Measurements from ENCODE around the gene PDS5A. TPM values are rescaled to one million over a fixed set of nuclear protein-coding genes. Genes with fewer than 3 reads are reported as not detected.
"Not testable (repeated sequence)": the region's sequence is repeated elsewhere in the genome, so short reads cannot be mapped to it uniquely, and the experiment has no call there.

The PDS5A gene
- total RNA-seq = 35.1 and 52.8 TPM in 2 replicates

- peak; percentile 92 to 95 for DNase-seq (ENCODE audit: low read depth in 2 of 2)
These were observed at the start of gene PDS5A for GRCh38 chr4:39977489-39978377. Gene PDS5A (minus strand): TSS chr4:39977911. CDS start chr4:39976577, 1,334 bp downstream.

GRCh38 chr4:40024049-40024448 lies 46.3 kb upstream of the PDS5A start:
- not testable (repeated sequence) for DNase-seq (ENCODE audit: low read depth in 2 of 2)

GRCh38 chr4:40021116-40021515 lies 43.4 kb upstream of the PDS5A start:
- not testable (repeated sequence) for DNase-seq (ENCODE audit: low read depth in 2 of 2)

GRCh38 chr4:40020221-40020620 lies 42.5 kb upstream of the PDS5A start:
- DNase-seq (ENCODE audit: low read depth in 2 of 2) = no peak

DNA sequence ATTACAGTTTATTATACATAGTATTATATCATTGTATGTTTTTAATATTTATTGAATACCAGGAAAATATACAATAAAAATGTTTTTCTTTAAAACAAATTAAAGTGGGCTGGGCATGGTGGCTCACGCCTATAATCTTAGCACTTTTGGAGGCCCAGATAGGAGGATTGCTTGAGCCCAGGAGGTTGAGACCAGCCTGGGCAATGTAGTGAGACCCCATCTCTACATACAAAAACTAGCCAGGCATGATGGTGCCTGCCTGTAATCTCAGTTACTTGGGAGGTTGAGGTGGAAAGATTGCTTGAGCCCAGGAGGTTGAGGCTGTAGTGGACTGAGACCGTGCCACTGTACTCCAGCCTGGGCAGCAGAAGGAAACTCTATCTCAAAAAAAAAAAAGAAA lies 38.3 kb upstream of the PDS5A start:
- DNase-seq (ENCODE audit: low read depth in 2 of 2) = no peak

DNA sequence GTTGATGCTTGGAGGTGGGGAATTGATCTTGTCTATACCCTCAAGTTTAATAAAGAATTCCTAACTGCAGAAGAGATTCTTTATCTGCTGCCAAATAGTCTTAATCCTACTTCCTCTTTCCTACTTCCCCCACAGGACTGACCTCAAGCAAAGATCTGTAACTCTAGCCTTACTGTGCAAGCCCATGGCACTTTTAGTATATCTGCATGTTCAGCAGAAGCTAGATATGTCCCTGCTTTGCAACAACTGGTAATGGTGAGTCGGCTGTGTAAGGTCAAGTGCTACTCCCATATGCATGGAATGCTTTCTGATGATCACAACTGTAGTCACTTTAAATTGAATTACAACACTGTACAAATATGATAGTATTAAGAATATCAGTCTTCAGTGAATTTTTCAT lies 26.3 kb upstream of the PDS5A start:
- no peak for DNase-seq (ENCODE audit: low read depth in 2 of 2)

- no peak for DNase-seq (ENCODE audit: low read depth in 2 of 2)
These were observed 23.0 kb upstream of the PDS5A start for GRCh38 chr4:40000711-40001110.

GRCh38 chr4:39998659-39999345 lies 21.1 kb upstream of the PDS5A start:
- DNase-seq (ENCODE audit: low read depth in 2 of 2) = no peak

- DNase-seq (ENCODE audit: low read depth in 2 of 2) = no peak
These were observed 19.1 kb upstream of the PDS5A start for GRCh38 chr4:39996811-39997210.

DNA sequence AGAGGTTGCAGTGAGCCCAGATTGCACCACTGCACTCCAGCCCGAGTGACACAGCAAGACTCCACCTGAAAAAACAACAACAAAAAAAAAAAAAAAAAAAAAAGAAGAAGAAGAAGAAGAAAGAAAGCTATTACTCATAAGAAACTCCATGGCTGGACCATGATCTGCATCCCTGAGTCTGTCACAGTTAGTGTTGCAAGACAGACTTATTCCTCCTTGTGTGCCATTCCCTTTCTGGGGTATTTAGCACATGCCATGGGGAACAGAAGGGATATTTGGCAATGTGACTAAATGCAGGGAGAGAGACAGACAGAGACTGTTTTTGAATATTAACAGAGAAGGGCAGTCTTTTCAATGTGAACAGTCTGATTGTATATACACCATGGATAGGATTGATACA lies 16.7 kb upstream of the PDS5A start:
- no peak for DNase-seq (ENCODE audit: low read depth in 2 of 2)

DNA sequence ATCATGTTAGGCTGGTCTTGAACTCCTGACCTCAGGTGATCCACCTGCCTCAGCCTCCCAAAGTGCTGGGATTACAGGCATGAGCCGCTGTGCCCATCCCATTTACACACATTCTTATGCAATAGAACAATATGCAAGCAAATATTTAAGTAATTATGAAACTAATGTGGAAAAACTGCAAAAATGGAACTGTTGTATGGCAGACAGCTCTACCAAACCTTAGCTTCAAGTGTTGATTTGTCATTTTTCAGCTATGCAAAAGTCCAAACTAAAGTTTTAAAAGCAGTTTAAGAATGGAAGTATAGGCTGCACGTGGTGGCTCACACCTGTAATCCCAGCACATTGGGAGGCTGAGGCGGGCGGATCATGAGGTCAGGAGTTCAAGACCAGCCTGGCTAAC lies 11.7 kb upstream of the PDS5A start:
- DNase-seq (ENCODE audit: low read depth in 2 of 2) = not testable (repeated sequence)

DNA sequence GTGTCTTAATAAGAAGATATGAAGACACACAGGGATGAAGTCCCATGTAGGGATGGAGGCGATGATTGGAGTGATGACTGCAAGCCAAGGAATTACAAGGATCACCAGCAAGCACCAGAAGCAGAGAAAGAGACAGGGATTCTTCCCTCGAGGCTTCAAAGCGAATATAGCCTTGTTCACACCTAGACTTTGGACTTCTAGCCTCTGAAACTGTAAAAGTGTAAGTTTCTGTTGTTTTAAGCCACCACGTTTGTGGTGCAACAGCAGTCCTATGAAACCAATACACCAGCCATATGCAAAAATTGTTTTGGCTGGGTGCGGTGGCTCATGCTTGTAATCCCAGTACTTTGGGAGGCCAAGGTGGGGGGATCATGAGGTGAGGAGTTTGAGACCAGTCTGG lies 9.8 kb upstream of the PDS5A start:
- no peak for DNase-seq (ENCODE audit: low read depth in 2 of 2)

GRCh38 chr4:39978904-39979303 lies 1.2 kb upstream of the PDS5A start:
- DNase-seq (ENCODE audit: low read depth in 2 of 2) = no peak

DNA sequence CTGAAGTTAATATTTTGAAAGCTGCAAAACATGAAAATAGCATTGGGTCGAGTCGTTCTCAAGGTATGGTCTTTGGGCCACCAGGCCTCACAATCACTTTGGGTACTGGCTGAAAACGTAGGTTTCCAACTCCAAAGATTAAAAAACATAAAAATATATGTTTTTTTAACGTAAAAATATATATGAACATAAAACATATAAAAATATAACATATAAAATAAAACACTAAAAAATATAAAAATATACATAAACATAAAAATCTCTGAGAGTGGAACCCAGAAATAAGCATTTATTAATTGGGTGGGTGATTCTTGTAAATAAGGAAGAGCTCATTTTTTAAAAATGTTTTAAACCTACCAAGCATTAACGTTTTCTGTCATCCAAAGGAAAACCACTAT lies 666 bp upstream of the PDS5A start:
- DNase-seq (ENCODE audit: low read depth in 2 of 2) = no peak

DNA sequence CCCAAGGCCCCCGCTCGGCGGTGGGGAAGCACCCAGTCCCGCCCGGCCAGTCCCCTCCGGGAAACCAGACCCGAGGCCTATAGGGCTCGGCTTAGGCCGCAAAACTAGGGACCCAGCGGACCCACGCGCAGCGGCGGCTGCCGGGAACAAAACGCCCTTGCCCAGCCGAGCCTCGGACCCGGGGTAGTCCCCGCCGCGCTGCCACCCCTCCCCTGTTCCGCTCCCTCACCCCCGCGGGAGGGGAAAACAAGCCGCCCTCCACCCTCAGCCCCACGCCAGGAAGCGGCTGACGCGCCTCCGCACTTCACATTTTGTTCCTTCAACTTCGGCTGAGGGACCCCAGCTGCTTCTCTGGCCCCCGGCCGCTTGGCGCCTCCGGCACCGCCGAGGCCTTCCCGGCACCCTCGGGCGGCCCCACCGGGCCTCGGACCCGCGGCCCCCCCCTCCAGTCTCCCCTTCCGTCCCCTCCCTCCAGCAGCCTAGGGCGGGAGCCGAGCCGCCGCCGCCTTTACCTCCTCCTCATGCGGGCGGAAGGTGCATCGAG lies 694 bp downstream of the PDS5A start:
- DNase-seq (ENCODE audit: low read depth in 2 of 2) = peak; percentile 37 to 40

DNA sequence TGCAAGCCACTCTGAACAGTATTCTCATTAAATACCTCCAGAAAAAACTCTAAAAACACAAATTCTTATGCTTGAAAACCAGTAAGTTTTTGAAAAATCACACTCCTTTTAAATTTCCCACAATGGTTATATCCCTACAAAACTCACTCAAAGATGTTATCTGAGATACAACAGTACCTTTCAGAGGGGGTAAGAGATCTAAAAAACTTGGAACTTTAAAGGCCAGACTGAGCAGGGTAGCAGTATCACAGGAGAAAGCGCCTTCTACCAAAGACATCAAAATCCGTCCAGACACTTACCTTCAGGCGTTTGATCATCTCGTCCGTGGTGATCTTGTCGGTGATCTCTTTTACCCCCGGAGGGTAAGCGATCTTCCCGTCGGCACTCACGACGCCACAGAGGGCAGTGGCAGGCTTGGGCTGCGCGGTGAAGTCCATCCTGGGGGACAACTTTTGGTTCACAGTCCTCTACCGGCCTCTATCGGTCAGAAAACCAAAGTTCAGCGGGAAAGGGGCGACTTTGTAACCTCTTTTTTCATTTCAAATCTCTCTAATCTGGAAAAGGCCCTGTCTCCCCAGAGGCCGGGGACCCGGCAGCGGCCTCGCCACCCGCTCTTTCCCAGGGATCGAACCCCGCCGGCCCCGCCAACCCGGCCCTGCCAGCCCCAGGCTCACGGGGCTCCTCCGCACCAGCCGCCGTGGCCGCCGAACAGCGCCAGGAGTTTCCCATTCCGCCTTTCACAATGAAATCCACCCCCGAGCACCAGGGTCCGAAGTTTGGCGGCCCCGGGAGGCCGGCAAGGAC lies 1.4 kb downstream of the PDS5A start:
- peak; percentile 86 to 88 for DNase-seq (ENCODE audit: low read depth in 2 of 2)

GRCh38 chr4:39975488-39976089 lies 2.1 kb downstream of the PDS5A start:
- peak in 1 of 2 donors; percentile 23 for DNase-seq (ENCODE audit: low read depth in 2 of 2)

DNA sequence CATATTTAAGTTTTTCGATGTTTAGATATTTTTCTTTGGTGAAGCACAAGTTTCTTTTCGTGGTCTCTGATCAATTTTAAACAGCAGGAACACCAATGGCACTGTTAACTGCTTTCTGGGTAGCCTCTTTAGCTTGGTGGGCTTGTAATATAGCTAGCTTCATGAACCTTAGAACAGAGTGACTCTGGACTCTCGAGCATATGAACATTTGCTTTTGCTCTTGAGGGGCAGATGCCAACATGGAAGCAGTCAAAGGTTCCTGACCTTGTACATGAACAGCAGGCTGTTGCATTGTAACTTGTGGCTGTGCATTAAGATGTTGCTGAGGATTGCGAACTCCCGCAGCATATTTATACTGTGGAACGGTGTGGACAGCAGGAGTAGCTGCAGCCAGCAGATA lies 4.7 kb downstream of the PDS5A start:
- DNase-seq (ENCODE audit: low read depth in 2 of 2) = not testable (repeated sequence)

- no peak for DNase-seq (ENCODE audit: low read depth in 2 of 2)
These were observed 6.8 kb downstream of the PDS5A start for GRCh38 chr4:39970671-39971640.

DNA sequence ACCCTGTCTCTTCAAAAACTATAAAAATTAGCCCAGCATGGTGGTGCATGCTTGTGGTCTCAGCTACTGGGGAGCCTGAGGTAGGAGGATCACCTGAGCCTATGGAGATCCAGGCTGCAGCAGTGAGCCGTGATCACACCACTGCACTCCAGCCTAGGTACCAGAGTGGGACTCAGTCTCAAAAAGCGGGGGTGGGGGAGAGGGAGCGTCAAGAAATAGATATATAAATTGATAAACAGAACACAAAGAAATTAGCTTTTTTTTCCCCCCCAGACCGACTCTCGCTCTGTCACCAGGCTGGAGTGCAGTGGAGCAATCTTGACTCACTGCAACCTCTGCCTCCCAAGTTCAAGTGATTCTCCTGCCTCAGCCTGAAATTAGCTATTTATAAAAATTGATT lies 14.1 kb downstream of the PDS5A start:
- no peak for DNase-seq (ENCODE audit: low read depth in 2 of 2)

Data from lung microvascular endothelial cell (primary cell).